HG02884 (cell line): Measurements from ENCODE around the gene HMCES.
"Not testable (repeated sequence)": the region's sequence is repeated elsewhere in the genome, so short reads cannot be mapped to it uniquely, and the experiment has no call there.

Source experiments
- ATAC-seq: cut with Tn5 transposase; IDR thresholded peaks from one replicate; pipeline ENCODE4 v1.9.1; 2021; ENCODE audit warnings: mild to moderate bottlenecking, moderate library complexity; ENCODE audit not compliant: unreplicated experiment

The HMCES gene

DNA sequence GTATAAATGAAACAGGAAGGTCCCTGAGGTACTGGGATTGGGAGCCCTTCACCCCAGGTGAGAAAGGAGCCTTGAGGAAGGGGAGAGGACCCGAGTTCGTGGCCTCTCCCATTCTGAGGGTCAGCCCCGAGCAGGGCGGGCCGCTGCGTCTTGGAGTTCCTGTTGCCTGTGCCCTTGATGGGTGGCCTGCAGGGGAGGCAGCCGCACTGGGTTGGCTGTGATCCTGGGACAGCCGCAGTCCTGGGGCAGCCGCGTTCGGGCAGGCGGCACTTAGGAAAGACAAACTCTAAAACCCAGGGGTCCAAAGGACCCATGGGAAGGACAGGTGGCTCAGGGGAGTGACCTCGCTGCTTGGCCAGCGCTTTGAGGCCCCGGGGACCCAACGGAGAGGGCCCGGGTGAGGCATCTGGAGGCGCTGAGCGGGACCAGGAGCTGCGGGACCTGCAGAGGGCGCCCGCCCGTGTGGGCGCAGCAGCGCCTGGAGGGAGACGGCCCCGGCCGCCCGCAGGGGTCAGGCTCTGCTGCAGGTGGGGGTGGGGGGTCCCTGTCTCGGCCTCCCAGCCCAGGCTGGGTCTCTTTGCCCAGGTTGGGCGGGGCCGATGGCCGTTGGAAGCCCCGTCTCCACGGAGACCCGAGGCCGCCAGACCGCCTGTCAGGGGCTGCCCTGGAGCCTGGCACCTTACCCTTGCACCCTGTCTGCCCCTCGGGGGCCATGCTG lies 65.1 kb downstream of the HMCES start:
- ATAC-seq, result no peak

DNA sequence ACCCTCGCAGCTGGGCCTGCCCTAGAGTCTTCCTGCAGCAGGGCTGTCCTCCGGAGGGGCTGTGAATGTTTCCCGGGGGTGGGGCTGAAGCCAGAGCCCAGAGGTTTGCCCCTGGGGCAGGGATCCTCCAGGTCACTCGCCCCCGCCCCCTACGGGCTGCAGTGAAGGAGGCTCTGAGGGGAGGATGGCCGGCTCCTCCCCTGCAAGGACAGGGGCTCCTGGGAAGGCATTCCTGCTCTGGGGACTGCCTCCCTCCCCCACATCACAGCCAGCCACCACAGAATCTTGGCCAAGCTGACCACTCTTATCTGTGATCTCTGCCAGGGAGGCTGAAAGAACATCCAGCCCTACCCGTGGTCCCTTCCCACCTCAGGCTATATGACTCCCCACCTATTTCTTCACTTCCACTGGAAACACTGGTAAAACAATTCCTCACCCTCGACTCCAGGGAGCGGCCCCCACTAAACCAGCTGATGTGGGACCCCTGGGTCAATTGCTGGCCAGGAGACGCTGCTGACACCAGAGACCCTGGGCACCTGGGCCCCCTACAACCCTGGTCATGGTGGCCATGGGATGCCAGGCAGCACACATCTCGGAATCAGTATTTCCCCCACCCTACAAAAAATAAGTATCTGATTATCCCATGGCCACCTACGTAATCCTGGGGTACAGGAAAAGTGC lies 66.0 kb downstream of the HMCES start:
- ATAC-seq, result no peak

DNA sequence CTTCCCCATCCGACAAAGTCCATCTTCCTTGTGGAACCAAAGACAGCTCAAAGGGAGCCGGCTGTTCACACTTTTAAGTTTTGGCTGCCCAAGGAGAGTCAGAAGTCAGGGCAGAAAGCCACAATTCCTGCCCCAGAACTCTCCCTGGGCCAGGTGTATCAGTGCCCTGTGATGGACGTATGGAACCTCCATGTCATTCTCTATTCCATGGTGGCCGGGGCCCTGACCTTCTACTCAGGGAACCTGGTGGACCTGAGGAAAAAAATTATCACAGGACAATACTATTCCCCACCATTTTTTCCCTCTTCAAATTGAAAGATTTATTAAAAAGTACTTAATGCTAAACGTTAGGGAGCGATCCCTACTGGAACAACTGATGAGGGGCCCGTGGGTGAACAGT lies 66.6 kb downstream of the HMCES start:
- ATAC-seq, result no peak

DNA sequence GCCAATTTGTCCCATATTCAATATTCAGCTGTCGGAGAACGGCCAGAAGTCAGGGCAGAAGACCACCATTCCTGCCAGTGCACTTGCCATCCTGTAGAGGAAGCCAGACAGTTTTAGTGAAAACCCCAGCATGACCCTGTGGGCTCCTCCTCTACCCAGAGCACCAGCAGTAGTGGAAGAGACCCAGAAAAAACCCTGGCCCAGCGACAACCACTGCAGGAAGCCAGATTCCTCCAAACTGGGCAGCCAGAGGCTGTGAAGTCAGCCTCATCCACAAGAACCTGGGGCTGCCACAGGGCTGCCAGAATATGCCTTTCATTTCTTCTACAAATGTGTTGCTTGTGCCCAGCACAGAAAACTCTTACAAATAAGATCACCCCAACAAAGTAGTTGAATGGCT lies 67.3 kb downstream of the HMCES start:
- no peak for ATAC-seq

DNA sequence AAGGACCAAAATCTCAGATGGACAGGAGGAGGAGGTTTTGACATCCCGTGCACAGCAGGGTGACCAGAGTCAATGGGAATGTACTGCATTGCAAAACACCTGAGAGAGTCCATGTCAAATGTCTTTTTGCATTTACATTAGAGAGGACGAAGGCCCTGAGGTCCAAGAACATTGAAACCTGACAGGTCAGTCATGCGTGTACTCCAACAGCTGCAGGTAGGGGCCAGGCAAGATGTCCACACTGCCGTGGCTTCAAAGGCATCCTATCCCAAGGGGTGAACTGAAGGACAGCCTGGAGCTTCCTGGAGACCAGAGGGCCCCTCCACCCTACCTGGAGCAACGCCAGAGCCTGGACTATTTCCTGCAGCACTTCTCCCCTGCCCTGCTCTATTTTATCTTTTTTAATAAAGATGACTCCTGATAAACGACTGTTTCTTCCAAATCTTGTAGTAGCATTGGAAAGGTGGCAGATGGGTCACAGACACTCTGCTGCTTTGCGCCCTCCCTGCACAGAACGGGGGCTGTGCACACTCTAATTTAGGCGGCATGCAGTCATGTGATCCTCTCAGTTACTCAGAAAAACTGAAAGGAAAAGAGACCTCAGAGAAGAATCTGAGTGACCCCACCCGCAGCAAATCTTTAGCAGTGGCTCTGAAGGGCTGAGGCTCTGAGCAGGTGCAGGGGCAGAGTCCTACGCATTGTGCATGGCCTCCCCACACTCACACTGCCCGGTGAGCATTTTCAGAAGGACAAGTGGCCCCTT lies 68.2 kb downstream of the HMCES start:
- no peak for ATAC-seq

DNA sequence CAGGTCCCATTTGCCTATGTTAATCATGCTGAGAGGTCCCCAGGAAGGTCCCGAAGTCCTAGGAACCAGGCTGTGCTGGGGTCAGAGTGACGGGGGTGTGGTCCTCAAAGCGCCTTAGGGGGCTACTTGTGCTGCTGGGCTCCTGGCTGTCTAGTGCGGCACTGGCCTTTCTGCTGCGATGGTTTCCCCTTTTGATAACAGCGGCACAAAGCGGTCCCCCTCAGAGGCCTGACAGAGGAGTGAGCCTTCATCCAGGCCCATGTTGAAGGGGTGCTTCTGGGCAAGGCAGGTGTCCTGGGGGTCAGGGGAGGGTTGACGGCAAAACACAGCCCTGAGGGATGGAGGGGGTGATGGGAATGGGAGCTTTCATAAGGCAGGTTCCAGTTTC lies 68.8 kb downstream of the HMCES start:
- ATAC-seq, result no peak

DNA sequence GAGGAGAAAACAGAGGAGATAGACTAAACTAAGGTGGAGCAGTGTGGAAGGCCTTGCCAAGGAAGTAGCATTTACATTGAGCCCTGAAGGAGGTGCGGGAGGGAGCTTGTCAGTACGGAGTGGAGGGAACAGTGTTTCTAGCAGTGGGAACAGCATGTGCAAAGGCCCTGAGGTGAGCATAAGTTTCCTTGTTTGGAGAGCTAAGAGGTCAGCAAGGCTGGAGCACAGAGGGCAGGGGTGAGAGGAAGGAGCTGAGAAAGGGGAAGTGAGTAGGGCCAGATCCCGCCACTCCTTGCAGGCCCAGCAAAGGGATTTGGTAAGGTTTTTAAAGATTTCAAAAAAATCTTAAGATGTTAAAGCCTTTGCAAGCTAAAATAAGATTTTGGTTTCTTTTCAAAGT lies 70.1 kb downstream of the HMCES start:
- no peak for ATAC-seq

DNA sequence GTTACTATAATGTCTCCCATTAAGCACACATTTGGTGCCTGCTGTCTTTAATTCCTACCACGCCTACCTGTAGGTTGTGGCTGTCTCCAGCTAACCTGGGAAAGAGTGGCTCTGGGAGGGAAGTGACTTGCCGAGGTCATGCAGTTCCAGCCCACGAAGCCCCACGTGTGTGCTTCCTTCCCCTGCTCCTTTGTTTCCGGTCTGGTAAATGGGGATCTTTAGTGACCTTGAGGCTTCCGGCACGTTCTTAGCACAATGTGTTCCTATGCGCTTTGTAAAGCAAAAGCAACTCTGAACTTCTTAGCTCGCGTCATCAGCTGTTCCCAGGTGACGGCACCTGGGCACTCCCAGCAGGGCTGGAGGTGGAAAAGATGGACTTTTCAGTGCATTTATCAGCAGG lies 70.5 kb downstream of the HMCES start:
- not testable (repeated sequence) for ATAC-seq

DNA sequence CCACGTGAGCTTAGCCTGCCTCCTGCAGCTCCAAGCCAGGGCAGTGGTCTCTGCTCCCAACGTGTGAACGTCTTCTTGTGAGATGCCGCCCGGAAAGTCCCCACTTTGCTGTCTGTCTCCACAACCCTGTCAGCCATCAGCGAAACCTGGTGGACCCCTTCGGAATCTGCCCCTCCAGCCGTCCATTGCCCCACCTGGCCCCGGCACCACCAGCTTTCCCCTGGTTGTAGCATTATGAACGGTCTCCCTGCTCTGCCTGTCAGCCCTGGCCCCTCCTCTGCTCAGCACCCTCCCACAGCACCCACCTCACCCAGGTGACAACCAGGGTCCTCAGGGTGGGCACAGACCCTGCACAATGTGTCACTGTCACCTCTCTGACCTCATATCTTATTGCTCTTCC lies 71.1 kb downstream of the HMCES start:
- ATAC-seq, result no peak

DNA sequence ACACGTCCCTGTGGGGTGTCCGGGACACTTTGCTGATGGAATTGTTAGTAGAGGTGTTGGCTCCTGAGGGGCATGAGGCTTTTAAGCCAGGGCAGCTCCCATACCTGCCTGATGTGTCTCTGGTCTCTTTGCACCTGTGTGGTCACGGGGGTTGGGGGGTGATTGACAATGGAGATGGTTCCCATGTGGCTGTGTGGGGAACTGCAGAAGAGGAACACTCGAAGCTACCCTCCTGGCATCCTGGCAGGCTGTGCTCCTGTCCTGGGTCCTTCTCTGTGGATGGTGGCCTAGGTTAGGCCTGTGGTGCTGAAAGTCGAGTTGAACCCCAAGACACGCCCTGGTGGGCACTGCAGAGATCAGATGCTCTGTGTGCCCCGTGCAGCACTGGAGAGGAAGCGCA lies 73.4 kb downstream of the HMCES start:
- ATAC-seq, result no peak

DNA sequence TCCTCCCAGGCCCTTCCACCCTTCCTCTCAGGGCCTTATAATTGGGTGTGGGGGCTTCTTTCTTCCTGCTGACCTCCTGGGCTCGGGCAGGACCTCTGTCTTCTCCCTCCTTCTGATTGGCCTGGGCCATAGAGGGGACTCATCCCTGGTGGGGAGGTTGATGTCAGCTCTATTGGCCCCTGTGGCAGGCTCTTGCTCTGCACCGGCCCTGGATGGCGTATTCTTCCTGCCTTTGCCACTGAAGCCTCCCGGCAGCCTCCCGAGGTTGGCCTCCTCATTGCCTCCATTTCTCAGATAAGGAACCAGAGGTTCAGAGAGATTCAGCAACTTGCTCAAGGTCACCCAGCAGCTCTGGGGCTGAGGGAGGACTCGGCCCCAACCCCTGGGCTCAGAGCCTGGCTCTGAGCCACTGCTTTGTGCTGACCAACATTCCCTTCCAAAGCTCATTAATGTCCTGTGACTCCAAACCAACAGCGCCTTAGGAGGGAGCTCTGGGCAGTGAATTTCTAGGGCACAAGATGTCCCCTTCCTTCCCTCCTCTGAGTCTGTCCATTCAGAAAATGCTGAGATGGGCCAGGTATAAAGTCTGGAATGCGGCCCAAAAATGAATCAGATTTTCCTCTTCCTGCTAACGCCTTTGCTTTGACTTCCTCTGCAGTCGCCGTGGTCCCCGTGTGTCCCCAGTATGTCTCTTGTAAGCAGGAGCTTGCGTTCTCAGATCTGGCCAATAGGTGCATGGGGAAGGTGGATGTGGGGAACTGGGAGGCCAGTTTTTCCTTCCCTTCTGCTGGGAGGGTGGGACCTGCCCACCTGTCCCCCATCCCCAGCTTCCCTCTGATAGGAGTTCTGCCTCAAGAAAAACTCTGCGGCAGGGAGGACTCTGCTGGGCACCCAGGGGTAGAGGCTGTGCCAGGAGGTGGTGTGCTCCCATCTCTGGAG lies 74.2 kb downstream of the HMCES start:
- ATAC-seq, result no peak

DNA sequence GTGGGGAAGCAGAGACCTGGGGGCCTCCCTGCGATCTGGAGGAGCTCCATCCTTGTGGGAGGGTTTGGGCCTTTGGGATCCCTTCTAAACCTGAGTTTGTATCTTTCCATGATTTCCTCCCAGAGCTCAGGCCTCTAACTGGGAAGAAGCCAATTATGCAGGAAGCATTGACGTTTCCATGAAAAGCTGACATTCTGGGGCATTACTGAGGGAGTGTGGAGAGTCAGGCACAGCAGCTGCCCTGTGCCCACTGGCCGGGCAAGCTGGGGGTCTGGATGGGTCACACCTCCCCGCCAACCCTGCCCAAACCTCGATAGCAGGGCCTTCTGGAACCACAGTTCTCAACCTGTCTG lies 74.9 kb downstream of the HMCES start:
- no peak for ATAC-seq
